H9 (cell line): ENCODE measurements around the gene AK5. TPM values are rescaled to one million over a fixed set of nuclear protein-coding genes. Genes with fewer than 3 reads are reported as not detected.

Source experiments
- DNase-seq: peaks from one replicate; pipeline ENCODE4 v3.0.0-alpha.2; 2017
- H2AFZ ChIP-seq: one replicate; pipeline ENCODE4 v1.6.1; 2013; ENCODE audit warnings: mild to moderate bottlenecking, low read length, control low read depth, moderate library complexity
- H2AK5ac ChIP-seq: 2 replicates; pipeline ENCODE4 v1.6.1; 2013; ENCODE audit warnings: low read length, control low read depth, mixed read lengths; ENCODE audit not compliant: insufficient read length
- H2BK120ac ChIP-seq: one replicate; pipeline ENCODE4 v1.6.1; 2013; ENCODE audit warnings: low read depth, mild to moderate bottlenecking, low read length, control low read depth, inconsistent platforms; ENCODE audit not compliant: poor library complexity, severe bottlenecking
- H2BK12ac ChIP-seq: 2 replicates; pipeline ENCODE4 v1.6.1; 2013; ENCODE audit warnings: low read length, control low read depth, mixed read lengths, low read depth; ENCODE audit not compliant: insufficient read length
- H2BK15ac ChIP-seq: 2 replicates; pipeline ENCODE4 v1.6.1; 2013; ENCODE audit warnings: low read depth, low read length, control low read depth
- H2BK20ac ChIP-seq: one replicate; pipeline ENCODE4 v1.6.1; 2013; ENCODE audit warnings: low read depth, mild to moderate bottlenecking, low read length, control low read depth, inconsistent platforms; ENCODE audit not compliant: poor library complexity, severe bottlenecking
- H2BK5ac ChIP-seq: 2 replicates; pipeline ENCODE4 v1.6.1; 2013; ENCODE audit warnings: low read length, control low read depth, mixed read lengths; ENCODE audit not compliant: insufficient read length
- H3K14ac ChIP-seq: 2 replicates; pipeline ENCODE4 v1.6.1; 2013; ENCODE audit warnings: low read length, control low read depth; ENCODE audit not compliant: insufficient read depth
- H3K18ac ChIP-seq: 2 replicates; pipeline ENCODE4 v1.6.1; 2013; ENCODE audit warnings: low read depth, mild to moderate bottlenecking, mixed read lengths, low read length, control low read depth; ENCODE audit not compliant: insufficient read length
- H3K23ac ChIP-seq: 2 replicates; pipeline ENCODE4 v1.6.1; 2013; ENCODE audit warnings: low read length, control low read depth, mixed read lengths, low read depth; ENCODE audit not compliant: insufficient read length
- H3K23me2 ChIP-seq: 2 replicates; pipeline ENCODE4 v1.6.1; 2013; ENCODE audit warnings: low read depth, mild to moderate bottlenecking, mixed read lengths, low read length, control low read depth; ENCODE audit not compliant: insufficient read length, poor library complexity, severe bottlenecking
- H3K27ac ChIP-seq: 2 replicates; pipeline ENCODE4 v1.5.1; 2013; ENCODE audit warnings: low read length, control low read depth, mixed read lengths, low read depth; ENCODE audit not compliant: insufficient read length
- H3K27me3 ChIP-seq: 2 replicates; pipeline ENCODE4 v1.6.1; 2013; ENCODE audit warnings: low read length, control low read depth, inconsistent platforms; ENCODE audit not compliant: insufficient read depth
- H3K4ac ChIP-seq: 2 replicates; pipeline ENCODE4 v1.6.1; 2013; ENCODE audit warnings: low read depth, mild to moderate bottlenecking, control low read depth, inconsistent platforms, low read length, moderate library complexity
- H3K4me1 ChIP-seq: 2 replicates; pipeline ENCODE4 v1.6.1; 2013; ENCODE audit warnings: low read length, control low read depth, inconsistent platforms; ENCODE audit not compliant: insufficient read depth
- H3K4me2 ChIP-seq: 2 replicates; pipeline ENCODE4 v1.6.1; 2013; ENCODE audit warnings: low read length, control low read depth, mixed read lengths; ENCODE audit not compliant: insufficient read length, insufficient read depth
- H3K56ac ChIP-seq: 2 replicates; pipeline ENCODE4 v1.6.1; 2013; ENCODE audit warnings: low read depth, mild to moderate bottlenecking, mixed read lengths, low read length, control low read depth; ENCODE audit not compliant: insufficient read length
- H3K79me1 ChIP-seq: 2 replicates; pipeline ENCODE4 v1.6.1; 2013; ENCODE audit warnings: low read depth, mild to moderate bottlenecking, moderate library complexity, low read length, control low read depth, inconsistent platforms; ENCODE audit not compliant: insufficient read depth, poor library complexity, severe bottlenecking
- H3K79me2 ChIP-seq: 2 replicates; pipeline ENCODE4 v1.6.1; 2013; ENCODE audit warnings: low read length, control low read depth, inconsistent platforms; ENCODE audit not compliant: insufficient read depth
- H3K9ac ChIP-seq: 2 replicates; pipeline ENCODE4 v1.6.1; 2013; ENCODE audit warnings: low read length, control low read depth, mixed read lengths; ENCODE audit not compliant: insufficient read length; ENCODE audit errors: extremely low read depth
- H3K9me3 ChIP-seq: one replicate; pipeline ENCODE4 v1.6.1; 2013; ENCODE audit warnings: low read depth, low read length, inconsistent platforms; ENCODE audit not compliant: control insufficient read depth
- H3T11ph ChIP-seq: one replicate; pipeline ENCODE4 v1.6.1; 2013; ENCODE audit warnings: mild to moderate bottlenecking, low read length, control low read depth, inconsistent platforms
- H4K20me1 ChIP-seq: one replicate; pipeline ENCODE4 v1.6.1; 2013; ENCODE audit not compliant: control insufficient read depth, insufficient read length, insufficient read depth
- H4K5ac ChIP-seq: 2 replicates; pipeline ENCODE4 v1.6.1; 2013; ENCODE audit warnings: low read depth, mild to moderate bottlenecking, mixed read lengths, low read length, control low read depth; ENCODE audit not compliant: insufficient read length
- H4K8ac ChIP-seq: replicated peaks from 2 replicates; pipeline ENCODE4 v1.6.1; 2013; ENCODE audit warnings: low read length, control low read depth, mixed read lengths, low read depth; ENCODE audit not compliant: insufficient read length
- H4K91ac ChIP-seq: 2 replicates; pipeline ENCODE4 v1.6.1; 2013; ENCODE audit warnings: low read depth, mild to moderate bottlenecking, moderate library complexity, mixed read lengths, low read length, control low read depth; ENCODE audit not compliant: insufficient read length
- H3K27ac Mint-ChIP-seq, 3 experiments: 2 replicates in 2 of 3; 3 replicates in 1 of 3; pipeline ENCODE4 v1.8.0; 2020 to 2021; ENCODE audit warnings: mixed read lengths in 3 of 3, mild to moderate bottlenecking in 1 of 3, moderate library complexity in 1 of 3
- H3K27me3 Mint-ChIP-seq: 2 replicates; pipeline ENCODE4 v1.8.0; 2021; ENCODE audit warnings: low read depth, mild to moderate bottlenecking, moderate library complexity, mixed read lengths
- H3K36me3 Mint-ChIP-seq, 3 experiments: 2 replicates in 2 of 3; 3 replicates in 1 of 3; pipeline ENCODE4 v1.8.0; 2020 to 2021; ENCODE audit warnings: low read depth in 3 of 3, mixed read lengths in 3 of 3; ENCODE audit not compliant: insufficient read depth in 1 of 3
- H3K4me1 Mint-ChIP-seq, 2 experiments: 2 replicates each; pipeline ENCODE4 v1.8.0; 2020; ENCODE audit warnings: mixed read lengths in 2 of 2
- H3K4me3 Mint-ChIP-seq, 2 experiments: 2 replicates in 1 of 2; 3 replicates in 1 of 2; pipeline ENCODE4 v1.8.0; 2020 to 2021; ENCODE audit warnings: mild to moderate bottlenecking in 2 of 2, mixed read lengths in 2 of 2, moderate library complexity in 1 of 2
- H3K9me3 Mint-ChIP-seq, 2 experiments: 2 replicates in 1 of 2; 3 replicates in 1 of 2; pipeline ENCODE4 v1.8.0; 2020; ENCODE audit warnings: mild to moderate bottlenecking in 2 of 2, mixed read lengths in 2 of 2, moderate library complexity in 1 of 2
- CTCF ChIP-seq: fragments of 200-600 bp; sonication (generic); conservative IDR thresholded peaks from 3 replicates; pipeline ENCODE4 v1.8.0; 2021; ENCODE audit warnings: antibody characterized with exemption, mild to moderate bottlenecking
- WGBS: extraction: QIAGEN DNeasy Blood & Tissue Kit; methylation state at CpG from one replicate; pipeline ENCODE4 v1.1.7; 2013; ENCODE audit warnings: missing lambda C conversion rate, low lambda C conversion rate, mixed read lengths; ENCODE audit not compliant: insufficient read length; ENCODE audit errors: extremely low coverage; 5-methylcytosine and 5-hydroxymethylcytosine counted together
- total RNA-seq: library from RNA; stranded (reverse); gene quantifications from 2 replicates; pipeline ENCODE4 v1.2.1, GENCODE V29; 2021

Gene AK5
- total RNA-seq, 1 experiment from 2014 or later = 2.5 TPM

GRCh38 chr1:77592906-77593305 is 311.1 kb downstream of the AK5 start:
- Mint-ChIP-seq H3K27ac (no peak overlapping the region), H3K36me3 (peaks cover 0 to 2% (median 0%) of the 10 kb centered on the region in 3 experiments; a peak in 2 of 7 replicates), H3K27me3 (no peaks in the 10 kb centered on the region), H3K4me3 (no peak overlapping the region), H3K4me1 (no peaks in the 10 kb centered on the region), H3K9me3 (no peaks in the 10 kb centered on the region)
- no peak overlapping the region for H3K14ac ChIP-seq
- H3K56ac ChIP-seq = no peak overlapping the region
- no peak overlapping the region for H3K9ac ChIP-seq
- H3K27ac ChIP-seq = no peak overlapping the region
- no peak overlapping the region for H4K5ac ChIP-seq
- H2BK15ac ChIP-seq = no peak overlapping the region
- no peak overlapping the region for H2BK120ac ChIP-seq
- no peak overlapping the region for H3T11ph ChIP-seq
- H3K18ac ChIP-seq = no peak overlapping the region
- no peaks in the 10 kb centered on the region for H3K27me3 ChIP-seq
- H4K91ac ChIP-seq = no peak overlapping the region
- no peak overlapping the region for H2BK20ac ChIP-seq
- no CpG with 5 or more reads among the region's 2 CpGs for WGBS
- H2BK12ac ChIP-seq = no peak overlapping the region
- H2AFZ ChIP-seq = no peak overlapping the region
- no peaks in the 10 kb centered on the region for H3K4me1 ChIP-seq
- no peak overlapping the region for H3K4ac ChIP-seq
- TF ChIP-seq CTCF = no peak
- H3K23me2 ChIP-seq = no peaks in the 10 kb centered on the region
- H3K4me2 ChIP-seq = no peak overlapping the region
- H4K20me1 ChIP-seq = no peaks in the 10 kb centered on the region
- H4K8ac ChIP-seq = no peak overlapping the region
- no peak overlapping the region for H3K23ac ChIP-seq
- no peak for DNase-seq
- no peaks in the 10 kb centered on the region for H3K79me2 ChIP-seq
- no peak overlapping the region for H2AK5ac ChIP-seq
- H2BK5ac ChIP-seq = no peak overlapping the region
- peaks cover 5% of the 10 kb centered on the region for H3K79me1 ChIP-seq
- H3K9me3 ChIP-seq = no peaks in the 10 kb centered on the region
